AG04450 (cell line): Measurements from ENCODE around the gene HMGXB3. TPM values are rescaled to one million over a fixed set of nuclear protein-coding genes. Genes with fewer than 3 reads are reported as not detected.
"Not testable (repeated sequence)": the region's sequence is repeated elsewhere in the genome, so short reads cannot be mapped to it uniquely, and the experiment has no call there.

ENCODE experiments used
- CTCF ChIA-PET: fragments of 300-600, 350-600 bp; formaldehyde crosslinking; extraction: SDS; loops from one replicate; lab custom pipeline; 2022; ENCODE audit warnings: antibody characterized with exemption, inconsistent platforms; lab: Charles Lee
- POLR2A ChIA-PET: fragments of 350-600 bp; formaldehyde crosslinking; extraction: SDS; loops from one replicate; lab custom pipeline; 2021; ENCODE audit warnings: antibody characterized with exemption, inconsistent platforms; lab: Yijun Ruan, JAX
- DNase-seq: peaks from one replicate; pipeline ENCODE4 v3.0.0-alpha.2; 2011; ENCODE audit warnings: low read depth, low spot score
- H3K27ac ChIP-seq: one replicate; pipeline ENCODE4 v1.5.1; 2012; ENCODE audit warnings: low read depth, low read length, control low read depth
- H3K27me3 ChIP-seq: one replicate; pipeline ENCODE4 v1.6.0; 2012; ENCODE audit warnings: low read length; ENCODE audit not compliant: control insufficient read depth, insufficient read depth
- H3K4me3 ChIP-seq: 2 replicates; pipeline ENCODE4 v1.5.1; 2011; ENCODE audit warnings: mild to moderate bottlenecking, low read depth, low read length, control low read depth
- H3K9me3 ChIP-seq: 2 replicates; pipeline ENCODE4 v1.5.1; 2012; ENCODE audit warnings: low read length; ENCODE audit not compliant: control insufficient read depth, insufficient read depth
- polyA plus RNA-seq: library from polyadenylated mRNA; depleted of rRNA; stranded (reverse); fragments of >200 nt; gene quantifications from 2 replicates; pipeline ENCODE4 v1.2.3, GENCODE V29; 2011
- TF ChIP-seq, protein P1 (sequence below): IDR thresholded peaks from 2 replicates; pipeline ENCODE4 v1.5.1; 2011; ENCODE audit warnings: low read depth, low read length, control low read depth, inconsistent platforms

Gene HMGXB3
- polyA plus RNA-seq, 1 experiment, result 37.0 TPM

DNA sequence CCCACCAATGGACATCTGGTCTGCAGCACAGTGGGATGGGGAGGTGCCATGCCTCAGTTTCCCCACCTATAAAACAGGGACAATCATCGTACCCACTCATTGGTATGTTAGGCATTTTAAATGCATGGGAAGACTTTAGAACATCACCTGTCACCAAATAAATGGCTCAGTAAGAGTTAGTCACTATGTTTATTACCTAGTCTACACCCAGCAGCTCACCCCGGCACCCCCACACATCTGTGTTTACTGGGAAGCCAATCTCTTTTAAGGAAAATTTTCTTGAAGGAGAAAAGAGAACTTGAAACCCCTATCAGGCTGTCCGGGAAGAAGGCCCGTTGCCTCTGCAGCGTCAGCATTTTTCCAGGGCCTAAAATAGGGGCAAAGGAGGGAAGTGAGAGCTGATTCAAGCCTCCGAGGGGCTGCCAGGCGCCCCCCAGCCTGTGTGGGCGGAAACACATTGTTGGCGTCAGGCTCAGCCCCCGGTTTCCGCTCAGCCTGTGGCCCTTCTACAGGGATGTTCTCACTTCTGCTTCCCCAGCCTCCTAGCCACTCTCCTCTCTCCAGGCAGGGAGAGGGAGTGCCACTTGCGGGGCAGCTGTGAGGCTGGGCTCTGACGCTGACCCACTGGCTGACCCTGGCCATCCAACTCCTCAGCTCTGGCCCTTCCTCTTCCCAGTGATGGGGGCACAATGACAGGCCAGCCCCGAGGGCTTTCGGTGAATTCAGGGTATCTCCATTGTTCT is 81.2 kb downstream of the HMGXB3 start:
- peaks cover 4% of the 10 kb centered on the region for H3K27me3 ChIP-seq
- POLR2A ChIA-PET, result no interaction called here
- no peak overlapping the region for H3K27ac ChIP-seq
- H3K4me3 ChIP-seq, result no peak overlapping the region
- no peak for DNase-seq
- TF ChIP-seq, protein P1, sequence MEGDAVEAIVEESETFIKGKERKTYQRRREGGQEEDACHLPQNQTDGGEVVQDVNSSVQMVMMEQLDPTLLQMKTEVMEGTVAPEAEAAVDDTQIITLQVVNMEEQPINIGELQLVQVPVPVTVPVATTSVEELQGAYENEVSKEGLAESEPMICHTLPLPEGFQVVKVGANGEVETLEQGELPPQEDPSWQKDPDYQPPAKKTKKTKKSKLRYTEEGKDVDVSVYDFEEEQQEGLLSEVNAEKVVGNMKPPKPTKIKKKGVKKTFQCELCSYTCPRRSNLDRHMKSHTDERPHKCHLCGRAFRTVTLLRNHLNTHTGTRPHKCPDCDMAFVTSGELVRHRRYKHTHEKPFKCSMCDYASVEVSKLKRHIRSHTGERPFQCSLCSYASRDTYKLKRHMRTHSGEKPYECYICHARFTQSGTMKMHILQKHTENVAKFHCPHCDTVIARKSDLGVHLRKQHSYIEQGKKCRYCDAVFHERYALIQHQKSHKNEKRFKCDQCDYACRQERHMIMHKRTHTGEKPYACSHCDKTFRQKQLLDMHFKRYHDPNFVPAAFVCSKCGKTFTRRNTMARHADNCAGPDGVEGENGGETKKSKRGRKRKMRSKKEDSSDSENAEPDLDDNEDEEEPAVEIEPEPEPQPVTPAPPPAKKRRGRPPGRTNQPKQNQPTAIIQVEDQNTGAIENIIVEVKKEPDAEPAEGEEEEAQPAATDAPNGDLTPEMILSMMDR, result no peak
- no peaks in the 10 kb centered on the region; the same call in 1 of the 2 replicates for H3K9me3 ChIP-seq
- CTCF ChIA-PET, result no interaction called here

DNA sequence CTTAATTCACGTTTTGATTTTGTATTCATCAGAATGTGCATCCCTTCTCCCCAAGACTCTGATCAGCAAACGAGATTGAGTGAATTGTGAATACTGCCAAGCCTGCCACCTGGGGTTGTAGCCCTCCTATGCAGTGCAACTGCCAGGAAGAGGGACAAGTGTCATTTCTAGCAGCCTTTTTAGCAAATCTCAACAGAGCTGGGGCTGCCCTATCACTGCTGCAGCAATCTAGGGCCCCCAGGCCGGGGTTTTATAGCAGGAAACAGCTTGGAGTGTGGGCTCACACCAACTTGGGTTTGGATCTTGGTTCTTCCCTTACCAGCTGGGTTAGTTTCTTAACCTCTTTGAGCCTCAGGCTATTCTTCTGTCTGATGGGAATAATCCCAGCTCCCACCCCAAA is 81.8 kb downstream of the HMGXB3 start:
- DNase-seq, result no peak
- Histone ChIP-seq H3K4me3 (no peak overlapping the region), H3K27ac (no peak overlapping the region), H3K9me3 (no peaks in the 10 kb centered on the region; the same call in 1 of the 2 replicates), H3K27me3 (peaks cover 7% of the 10 kb centered on the region)
- CTCF ChIA-PET, result no interaction called here
- POLR2A ChIA-PET, result interaction anchor here (0.5 kb wide), 1 partner anchor 1066 kb away, joined by 13 read pairs; no protein-coding TSS in a partner anchor
- TF ChIP-seq, protein P1, result no peak

GRCh38 chr5:150082889-150083288 is 82.3 kb downstream of the HMGXB3 start:
- DNase-seq, result no peak
- no peak overlapping the region for H3K4me3 ChIP-seq
- ChIA-PET CTCF (no interaction called here), POLR2A (interaction anchor here (0.5 kb wide), 1 partner anchor 1066 kb away, joined by 13 read pairs; no protein-coding TSS in a partner anchor)
- no peak overlapping the region for H3K27ac ChIP-seq
- TF ChIP-seq, protein P1, result no peak
- no peaks in the 10 kb centered on the region; the same call in 1 of the 2 replicates for H3K9me3 ChIP-seq
- H3K27me3 ChIP-seq, result peaks cover 12% of the 10 kb centered on the region

GRCh38 chr5:150084754-150085153 is 84.2 kb downstream of the HMGXB3 start:
- H3K9me3 ChIP-seq, H3K4me3 ChIP-seq, CTCF ChIA-PET, DNase-seq, H3K27ac ChIP-seq: not testable (repeated sequence)
- POLR2A ChIA-PET, result interaction anchor here (0.6 kb wide), 1 partner anchor 16 kb away, joined by 4 read pairs; no protein-coding TSS in a partner anchor
- H3K27me3 ChIP-seq, result peaks cover 19% of the 10 kb centered on the region

DNA sequence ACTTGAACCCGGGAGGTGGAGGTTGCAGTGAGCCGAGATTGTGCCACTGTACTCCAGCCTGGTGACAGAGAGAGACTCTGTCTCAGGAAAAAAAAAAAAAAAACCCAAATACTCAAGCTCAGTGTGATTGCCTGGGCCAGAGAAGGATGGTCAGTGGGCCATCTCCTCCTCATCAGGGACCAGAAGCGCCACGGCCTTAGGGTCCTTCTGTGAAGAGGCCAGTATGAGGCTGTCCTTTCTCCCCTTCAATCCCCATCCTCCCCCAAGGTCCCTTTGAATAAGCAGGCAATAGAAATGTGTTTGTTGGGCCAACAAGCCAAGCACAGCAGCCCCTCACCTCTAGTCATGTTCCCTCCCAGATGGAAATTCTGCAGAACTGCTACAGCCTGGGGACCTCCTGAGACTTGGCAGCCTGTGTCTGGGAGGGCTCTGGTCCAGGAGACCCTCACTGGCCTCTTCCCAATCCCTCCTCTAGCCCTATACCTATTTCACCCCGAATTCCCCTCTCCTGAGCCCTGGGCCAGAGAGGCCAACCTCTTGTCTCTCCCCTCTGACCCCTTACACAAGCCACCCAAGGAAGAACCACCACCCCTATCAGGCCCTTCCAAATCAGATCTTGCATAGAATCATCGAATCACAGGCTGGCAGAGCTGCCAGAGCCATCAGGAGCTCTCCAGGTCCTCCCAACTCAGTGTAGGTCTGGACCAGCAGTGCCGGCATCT is 84.8 kb downstream of the HMGXB3 start:
- TF ChIP-seq, protein P1, result no peak
- CTCF ChIA-PET, result no interaction called here
- H3K4me3 ChIP-seq, result no peak overlapping the region
- H3K9me3 ChIP-seq, result no peaks in the 10 kb centered on the region
- no peak overlapping the region for H3K27ac ChIP-seq
- DNase-seq, result no peak
- peaks cover 22% of the 10 kb centered on the region for H3K27me3 ChIP-seq
- POLR2A ChIA-PET, result interaction anchor here (0.6 kb wide), 1 partner anchor 16 kb away, joined by 4 read pairs; no protein-coding TSS in a partner anchor
